ENCODE measurements around the gene TPCN1. TPM values are rescaled to one million over a fixed set of nuclear protein-coding genes. Genes with fewer than 3 reads are reported as not detected.

TPCN1 gene
- total RNA-seq, 1 experiment from 2014 or later = 29.7 TPM

- intact Hi-C loops (cut with micrococcal nuclease) = no loop called here
- Histone ChIP-seq H3K79me2 (ENCODE audit: insufficient read depth, low read length) (no peaks in the 10 kb centered on the region), H3K4me3 (replicated peaks in 1 of 2; ENCODE audit: low read depth in 1 of 2, low read length in 2 of 2) (no peak overlapping the region), H2AFZ (ENCODE audit: low read depth, low read length, poor library complexity, severe bottlenecking) (no peak overlapping the region), H4K20me1 (ENCODE audit: insufficient read depth) (no peaks in the 10 kb centered on the region), H3K9me2 (ENCODE audit: insufficient read depth) (no peaks in the 10 kb centered on the region), H3K9me3 (ENCODE audit: control insufficient read depth in 1 of 2, insufficient read depth in 1 of 2, low read depth in 1 of 2, low read length in 2 of 2) (no peaks in the 10 kb centered on the region), H3K36me3 (ENCODE audit: control insufficient read depth in 1 of 2, insufficient read depth in 2 of 2, low read length in 2 of 2) (peaks cover 2 to 23% of the 10 kb centered on the region in 2 experiments; a peak in 3 of 4 replicates), H3K4me1 (ENCODE audit: control insufficient read depth in 1 of 2, insufficient read depth in 2 of 2, low read length in 2 of 2) (peaks cover 38 to 53% of the 10 kb centered on the region in 2 experiments), H3K27me3 (ENCODE audit: insufficient read depth, low read length) (no peaks in the 10 kb centered on the region), H3K9ac (ENCODE audit: low read length) (peak overlapping the region; percentile 27), H3K4me2 (ENCODE audit: low read length) (peak overlapping the region; percentile 58), H3K27ac (ENCODE audit: low read depth, low read length) (peak overlapping the region; percentile 50)
- DNase-seq (ENCODE audit: low read depth, low spot score) (no peak), ATAC-seq (no peak; the same call in 1 of the 2 replicates)
- TF ChIP-seq EZH2 (IDR thresholded peaks at IDR 0.05) (no peak), ZFX (IDR thresholded peaks at IDR 0.05) (no peak), RAD21 (IDR thresholded peaks at IDR 0.05; ENCODE audit: low read depth) (no peak), ZNF274 (IDR thresholded peaks at IDR 0.05; ENCODE audit: low read depth, low read length) (no peak), EGR1 (IDR thresholded peaks at IDR 0.05; ENCODE audit: low read depth) (no peak), ZBTB33 (IDR thresholded peaks at IDR 0.05; ENCODE audit: extremely low read depth, insufficient replicate concordance, low read length) (no peak), CEBPB (IDR thresholded peaks at IDR 0.05; ENCODE audit: low read depth) (no peak), SIN3A (IDR thresholded peaks at IDR 0.05; ENCODE audit: low read depth) (no peak), EZH2phosphoT487 (IDR thresholded peaks at IDR 0.05; ENCODE audit: borderline replicate concordance) (no peak), TCF7L2 (IDR thresholded peaks at IDR 0.05; ENCODE audit: borderline replicate concordance, extremely low read depth, insufficient read depth, insufficient read length) (no peak), SP1 (IDR thresholded peaks at IDR 0.05; ENCODE audit: low read depth) (no peak), CBX3 (IDR thresholded peaks at IDR 0.05; ENCODE audit: low read depth) (no peak), JUND (IDR thresholded peaks at IDR 0.05) (no peak), POLR2A (IDR thresholded peaks at IDR 0.05; ENCODE audit: borderline replicate concordance, extremely low read depth, insufficient read depth, insufficient read length) (no peak), FOSL1 (IDR thresholded peaks at IDR 0.05; ENCODE audit: low read depth) (no peak), POLR2AphosphoS5 (IDR thresholded peaks at IDR 0.05; ENCODE audit: low read depth, low read length) (no peak)
- TF ChIP-seq, protein P1, sequence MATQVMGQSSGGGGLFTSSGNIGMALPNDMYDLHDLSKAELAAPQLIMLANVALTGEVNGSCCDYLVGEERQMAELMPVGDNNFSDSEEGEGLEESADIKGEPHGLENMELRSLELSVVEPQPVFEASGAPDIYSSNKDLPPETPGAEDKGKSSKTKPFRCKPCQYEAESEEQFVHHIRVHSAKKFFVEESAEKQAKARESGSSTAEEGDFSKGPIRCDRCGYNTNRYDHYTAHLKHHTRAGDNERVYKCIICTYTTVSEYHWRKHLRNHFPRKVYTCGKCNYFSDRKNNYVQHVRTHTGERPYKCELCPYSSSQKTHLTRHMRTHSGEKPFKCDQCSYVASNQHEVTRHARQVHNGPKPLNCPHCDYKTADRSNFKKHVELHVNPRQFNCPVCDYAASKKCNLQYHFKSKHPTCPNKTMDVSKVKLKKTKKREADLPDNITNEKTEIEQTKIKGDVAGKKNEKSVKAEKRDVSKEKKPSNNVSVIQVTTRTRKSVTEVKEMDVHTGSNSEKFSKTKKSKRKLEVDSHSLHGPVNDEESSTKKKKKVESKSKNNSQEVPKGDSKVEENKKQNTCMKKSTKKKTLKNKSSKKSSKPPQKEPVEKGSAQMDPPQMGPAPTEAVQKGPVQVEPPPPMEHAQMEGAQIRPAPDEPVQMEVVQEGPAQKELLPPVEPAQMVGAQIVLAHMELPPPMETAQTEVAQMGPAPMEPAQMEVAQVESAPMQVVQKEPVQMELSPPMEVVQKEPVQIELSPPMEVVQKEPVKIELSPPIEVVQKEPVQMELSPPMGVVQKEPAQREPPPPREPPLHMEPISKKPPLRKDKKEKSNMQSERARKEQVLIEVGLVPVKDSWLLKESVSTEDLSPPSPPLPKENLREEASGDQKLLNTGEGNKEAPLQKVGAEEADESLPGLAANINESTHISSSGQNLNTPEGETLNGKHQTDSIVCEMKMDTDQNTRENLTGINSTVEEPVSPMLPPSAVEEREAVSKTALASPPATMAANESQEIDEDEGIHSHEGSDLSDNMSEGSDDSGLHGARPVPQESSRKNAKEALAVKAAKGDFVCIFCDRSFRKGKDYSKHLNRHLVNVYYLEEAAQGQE (IDR thresholded peaks at IDR 0.05; ENCODE audit: low read depth) = no peak
- TF ChIP-seq, protein P2, sequence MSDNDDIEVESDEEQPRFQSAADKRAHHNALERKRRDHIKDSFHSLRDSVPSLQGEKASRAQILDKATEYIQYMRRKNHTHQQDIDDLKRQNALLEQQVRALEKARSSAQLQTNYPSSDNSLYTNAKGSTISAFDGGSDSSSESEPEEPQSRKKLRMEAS (IDR thresholded peaks at IDR 0.05) = no peak
- TF ChIP-seq, protein P3, sequence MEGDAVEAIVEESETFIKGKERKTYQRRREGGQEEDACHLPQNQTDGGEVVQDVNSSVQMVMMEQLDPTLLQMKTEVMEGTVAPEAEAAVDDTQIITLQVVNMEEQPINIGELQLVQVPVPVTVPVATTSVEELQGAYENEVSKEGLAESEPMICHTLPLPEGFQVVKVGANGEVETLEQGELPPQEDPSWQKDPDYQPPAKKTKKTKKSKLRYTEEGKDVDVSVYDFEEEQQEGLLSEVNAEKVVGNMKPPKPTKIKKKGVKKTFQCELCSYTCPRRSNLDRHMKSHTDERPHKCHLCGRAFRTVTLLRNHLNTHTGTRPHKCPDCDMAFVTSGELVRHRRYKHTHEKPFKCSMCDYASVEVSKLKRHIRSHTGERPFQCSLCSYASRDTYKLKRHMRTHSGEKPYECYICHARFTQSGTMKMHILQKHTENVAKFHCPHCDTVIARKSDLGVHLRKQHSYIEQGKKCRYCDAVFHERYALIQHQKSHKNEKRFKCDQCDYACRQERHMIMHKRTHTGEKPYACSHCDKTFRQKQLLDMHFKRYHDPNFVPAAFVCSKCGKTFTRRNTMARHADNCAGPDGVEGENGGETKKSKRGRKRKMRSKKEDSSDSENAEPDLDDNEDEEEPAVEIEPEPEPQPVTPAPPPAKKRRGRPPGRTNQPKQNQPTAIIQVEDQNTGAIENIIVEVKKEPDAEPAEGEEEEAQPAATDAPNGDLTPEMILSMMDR (IDR thresholded peaks at IDR 0.05 in 2 of 3, conservative IDR thresholded peaks at IDR 0.05 in 1 of 3; ENCODE audit: borderline replicate concordance in 1 of 3, insufficient read depth in 1 of 3, low read depth in 2 of 3, low read length in 2 of 3) = no peak
- ChIA-PET RAD21 (ENCODE audit: low non-redundant PET in 1 of 2, low total read pairs in 2 of 2, uncharacterized antibody in 2 of 2, unreplicated experiment in 2 of 2) (no interaction called here), CTCF (interaction anchor here (1.6 kb wide), 1 partner anchor 229 kb away, joined by 3 read pairs; no protein-coding TSS in a partner anchor), POLR2A (interaction anchor here (1.5 to 2.0 kb wide), 2 partner anchors 11 to 103 kb away, joined by 3 to 7 read pairs; partner anchors contain the start of genes SLC8B1 and TPCN1)
- BruUV-seq (replicated peaks) = no TSS peak
These were observed 11.0 kb downstream of the TPCN1 start for GRCh38 chr12:113232089-113232839.

Measured in HCT116 (cell line).